GM12878 (cell line): ENCODE data around the gene CAMK2A. TPM values are rescaled to one million over a fixed set of nuclear protein-coding genes. Genes with fewer than 3 reads are reported as not detected.

ENCODE experiments used
- ATAC-seq: fragments of 200-7000 bp; cut with Tn5 transposase; 3 replicates; pipeline ENCODE4 v1.9.1; 2020; ENCODE audit warnings: mild to moderate bottlenecking, moderate library complexity
- BruUV-seq: library from RNA; stranded (reverse); fragments of 400-500 nt; replicated peaks from 2 replicates; lab custom pipeline; 2021; lab: Mats Ljungman, UMichigan
- CTCF ChIA-PET: fragments of 300-600 bp; sonication (Branson Sonifier 250); formaldehyde crosslinking; extraction: SDS; loops from one replicate; lab custom pipeline; 2021; ENCODE audit warnings: inconsistent platforms; lab: Yijun Ruan, JAX
- POLR2A ChIA-PET: fragments of 350-600 bp; formaldehyde crosslinking; extraction: SDS; loops from one replicate; lab custom pipeline; 2021; ENCODE audit warnings: inconsistent platforms; lab: Charles Lee
- RAD21 ChIA-PET: fragments of 300-600 bp; sonication (Branson Sonifier 250); formaldehyde crosslinking; loops from one replicate; lab custom pipeline; 2023; ENCODE audit warnings: antibody characterized with exemption; ENCODE audit not compliant: unreplicated experiment; lab: Charles Lee
- SMC1A ChIA-PET: fragments of 300-600 bp; sonication (Branson Sonifier 250); formaldehyde crosslinking; loops from one replicate; lab custom pipeline; 2023; ENCODE audit not compliant: unreplicated experiment, uncharacterized antibody; lab: Charles Lee
- DNase-seq: peaks from one replicate; pipeline ENCODE4 v3.0.0-alpha.2; 2011; ENCODE audit warnings: low read depth, low spot score
- FAIRE-seq: peaks from 3 replicates; lab custom pipeline; 2011; peaks lifted over from hg19 to GRCh38; lab: Jason Lieb, UNC
- H2AFZ ChIP-seq: 2 replicates; pipeline ENCODE4 v1.6.0; 2011; ENCODE audit warnings: low read depth, low read length, control low read depth; ENCODE audit not compliant: control insufficient read depth
- H3K27ac ChIP-seq: 2 replicates; pipeline ENCODE4 v1.5.1; 2011; ENCODE audit warnings: control low read depth; ENCODE audit not compliant: control insufficient read depth, insufficient read depth
- H3K27me3 ChIP-seq, 2 experiments: replicated peaks in 1 of 2; 2 replicates each; pipeline versions ENCODE4 v1.6.0 to v1.6.1; 2011; ENCODE audit warnings: low read length in 1 of 2; ENCODE audit not compliant: control insufficient read depth in 2 of 2, insufficient read depth in 2 of 2
- H3K36me3 ChIP-seq, 2 experiments: 2 replicates each; pipeline ENCODE4 v1.5.1; 2011; ENCODE audit warnings: low read length in 1 of 2; ENCODE audit not compliant: control insufficient read depth in 2 of 2, insufficient read depth in 2 of 2
- H3K4me1 ChIP-seq: 2 replicates; pipeline ENCODE4 v1.6.1; 2011; ENCODE audit warnings: mild to moderate bottlenecking, low read length, moderate library complexity, mixed read lengths; ENCODE audit not compliant: control insufficient read depth, insufficient read depth
- H3K4me2 ChIP-seq: 2 replicates; pipeline ENCODE4 v1.6.0; 2011; ENCODE audit warnings: control low read depth; ENCODE audit not compliant: control insufficient read depth, insufficient read depth
- H3K4me3 ChIP-seq: fragments of 200-600 bp; sonication (generic); 2 replicates; pipeline ENCODE4 v1.5.1; 2016
- H3K79me2 ChIP-seq: 2 replicates; pipeline ENCODE4 v1.6.0; 2011; ENCODE audit warnings: low read length; ENCODE audit not compliant: control insufficient read depth, insufficient read depth
- H3K9ac ChIP-seq: 2 replicates; pipeline ENCODE4 v1.8.0; 2011; ENCODE audit warnings: low read length, control low read depth, mixed read lengths; ENCODE audit not compliant: control insufficient read depth, insufficient read depth
- H3K9me3 ChIP-seq: replicated peaks from 3 replicates; pipeline ENCODE4 v1.5.1; 2011; ENCODE audit warnings: mild to moderate bottlenecking, low read length; ENCODE audit not compliant: control insufficient read depth, insufficient read depth
- H4K20me1 ChIP-seq: 2 replicates; pipeline ENCODE4 v1.6.0; 2011; ENCODE audit not compliant: control insufficient read depth, insufficient read depth
- NR2C2 ChIP-seq: IDR thresholded peaks from 2 replicates; pipeline ENCODE4 v1.6.1; 2011; ENCODE audit warnings: borderline replicate concordance, low read depth; ENCODE audit not compliant: control insufficient read depth, insufficient read length
- SMAD1 ChIP-seq: fragments of 450-650 bp; IDR thresholded peaks from 2 replicates; pipeline ENCODE4 v1.6.1; 2018; ENCODE audit warnings: mild to moderate bottlenecking, low read depth; ENCODE audit not compliant: partially characterized antibody
- TCF3 ChIP-seq: IDR thresholded peaks from 2 replicates; pipeline ENCODE4 v1.6.1; 2012; ENCODE audit warnings: low read depth, mild to moderate bottlenecking, low read length, borderline replicate concordance; ENCODE audit not compliant: insufficient read depth
- YBX1 ChIP-seq: fragments of 450-650 bp; IDR thresholded peaks from 2 replicates; pipeline ENCODE4 v1.6.1; 2016; ENCODE audit warnings: antibody characterized with exemption
- ZZZ3 ChIP-seq: IDR thresholded peaks from 2 replicates; pipeline ENCODE4 v1.6.1; 2011; ENCODE audit warnings: low read depth; ENCODE audit not compliant: control insufficient read depth, insufficient read length
- WGBS: methylation state at CpG from one replicate; pipeline ENCODE4 v1.1.6; 2016; ENCODE audit warnings: low lambda C conversion rate; ENCODE audit not compliant: insufficient replicate concordance, insufficient coverage; ENCODE audit errors: missing lambda C conversion rate; 5-methylcytosine and 5-hydroxymethylcytosine counted together
- in situ Hi-C: fragments of 300-500 bp; cut with MboI; formaldehyde crosslinking; loops from 9 replicates; pipeline ENCODE4 v1.14.3; 2018; ENCODE audit warnings: mixed read lengths
- intact Hi-C: fragments of 100-400 bp; cut with micrococcal nuclease; formaldehyde crosslinking; loops from one replicate; pipeline ENCODE4 v1.14.2; 2022; ENCODE audit not compliant: unreplicated experiment
- polyA plus RNA-seq, 11 experiments: library from polyadenylated mRNA; depleted of rRNA in 4 of 11; unstranded in 6 of 11; stranded (reverse) in 5 of 11; fragments of >200 nt; fragmentation: Nextera tagmentation in 4 of 11; fragmentation: Illumina TruSeq in 1 of 11; extraction: Ambion mirVana in 4 of 11; extraction: Trizol in 1 of 11; gene quantifications; 1 replicate in 1 of 11; 2 replicates in 10 of 11; pipeline versions ENCODE4 v1.2.1 to v1.2.3, GENCODE V29; 2011 to 2016; ENCODE audit warnings: inconsistent platforms in 2 of 11, missing spikeins in 2 of 11, low read depth in 1 of 11
- total RNA-seq, 4 experiments: library from RNA; depleted of rRNA in 3 of 4; stranded (reverse); fragments of >200 nt in 3 of 4; fragmentation: Illumina TruSeq in 1 of 4; extraction: Trizol in 1 of 4; gene quantifications; 2 replicates each; pipeline versions ENCODE4 v1.2.1 to v1.2.3, GENCODE V29; 2013 to 2021
- TF ChIP-seq, protein P1 (sequence below): fragments of 450-650 bp; IDR thresholded peaks from 2 replicates; pipeline ENCODE4 v1.6.1; 2017; ENCODE audit warnings: mild to moderate bottlenecking, moderate library complexity

Gene CAMK2A
- total and polyA plus RNA-seq, 10 of the 15 experiments (the other 5 are each of a cell fraction or from before 2014, with no cell fraction given), result 0.11 TPM; not detected in 9

DNA sequence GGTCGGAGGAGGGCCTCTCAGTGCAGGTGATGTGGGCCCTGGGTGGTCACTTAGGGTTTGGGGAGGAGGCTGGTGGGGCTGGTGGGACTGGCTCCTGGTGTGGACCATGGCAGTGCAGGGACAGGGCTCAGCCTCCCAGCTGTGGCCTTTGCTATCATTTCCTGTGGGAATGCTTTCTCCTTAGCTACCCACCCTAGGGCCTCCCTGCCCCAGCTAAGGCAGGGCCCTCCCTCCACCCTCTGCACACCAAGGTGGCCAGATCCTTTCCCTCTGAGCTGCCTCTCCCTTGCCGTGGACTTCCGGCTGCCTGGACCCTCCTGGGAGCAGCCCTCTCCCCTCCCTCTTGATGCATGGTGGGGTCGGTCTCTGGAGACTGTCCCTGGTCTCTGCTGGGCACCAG, 35.9 kb upstream of the CAMK2A start:
- no peak overlapping the region for H3K9ac ChIP-seq
- H3K4me2 ChIP-seq, result no peak overlapping the region
- H2AFZ ChIP-seq, result no peak overlapping the region
- no peak for DNase-seq
- RAD21 ChIA-PET, result no interaction called here
- no peaks in the 10 kb centered on the region; a peak in 1 of 4 replicates for H3K27me3 ChIP-seq
- no peaks in the 10 kb centered on the region for H3K4me1 ChIP-seq
- no peak overlapping the region for H3K27ac ChIP-seq
- no peaks in the 10 kb centered on the region for H4K20me1 ChIP-seq
- no peak for ATAC-seq
- intact Hi-C loops (no loop called here), in situ Hi-C loops (no loop called here)
- no peaks in the 10 kb centered on the region for H3K79me2 ChIP-seq
- CTCF ChIA-PET, result interaction anchor here (0.6 to 0.8 kb wide), 2 partner anchors 9 to 631 kb away, joined by 3 read pairs; no protein-coding TSS in a partner anchor
- no peak for FAIRE-seq
- BruUV-seq, result no TSS peak
- no peak overlapping the region for H3K4me3 ChIP-seq
- SMC1A ChIA-PET, result no interaction called here
- POLR2A ChIA-PET, result no interaction called here
- no peaks in the 10 kb centered on the region for H3K9me3 ChIP-seq
- 0% methylated on average over 4 of the region's 4 CpGs for WGBS
- no peaks in the 10 kb centered on the region for H3K36me3 ChIP-seq
- TF ChIP-seq TCF3, result no peak
- no peak for TF ChIP-seq SMAD1
- no peak for TF ChIP-seq YBX1
- no peak for TF ChIP-seq ZZZ3
- TF ChIP-seq, protein P1, sequence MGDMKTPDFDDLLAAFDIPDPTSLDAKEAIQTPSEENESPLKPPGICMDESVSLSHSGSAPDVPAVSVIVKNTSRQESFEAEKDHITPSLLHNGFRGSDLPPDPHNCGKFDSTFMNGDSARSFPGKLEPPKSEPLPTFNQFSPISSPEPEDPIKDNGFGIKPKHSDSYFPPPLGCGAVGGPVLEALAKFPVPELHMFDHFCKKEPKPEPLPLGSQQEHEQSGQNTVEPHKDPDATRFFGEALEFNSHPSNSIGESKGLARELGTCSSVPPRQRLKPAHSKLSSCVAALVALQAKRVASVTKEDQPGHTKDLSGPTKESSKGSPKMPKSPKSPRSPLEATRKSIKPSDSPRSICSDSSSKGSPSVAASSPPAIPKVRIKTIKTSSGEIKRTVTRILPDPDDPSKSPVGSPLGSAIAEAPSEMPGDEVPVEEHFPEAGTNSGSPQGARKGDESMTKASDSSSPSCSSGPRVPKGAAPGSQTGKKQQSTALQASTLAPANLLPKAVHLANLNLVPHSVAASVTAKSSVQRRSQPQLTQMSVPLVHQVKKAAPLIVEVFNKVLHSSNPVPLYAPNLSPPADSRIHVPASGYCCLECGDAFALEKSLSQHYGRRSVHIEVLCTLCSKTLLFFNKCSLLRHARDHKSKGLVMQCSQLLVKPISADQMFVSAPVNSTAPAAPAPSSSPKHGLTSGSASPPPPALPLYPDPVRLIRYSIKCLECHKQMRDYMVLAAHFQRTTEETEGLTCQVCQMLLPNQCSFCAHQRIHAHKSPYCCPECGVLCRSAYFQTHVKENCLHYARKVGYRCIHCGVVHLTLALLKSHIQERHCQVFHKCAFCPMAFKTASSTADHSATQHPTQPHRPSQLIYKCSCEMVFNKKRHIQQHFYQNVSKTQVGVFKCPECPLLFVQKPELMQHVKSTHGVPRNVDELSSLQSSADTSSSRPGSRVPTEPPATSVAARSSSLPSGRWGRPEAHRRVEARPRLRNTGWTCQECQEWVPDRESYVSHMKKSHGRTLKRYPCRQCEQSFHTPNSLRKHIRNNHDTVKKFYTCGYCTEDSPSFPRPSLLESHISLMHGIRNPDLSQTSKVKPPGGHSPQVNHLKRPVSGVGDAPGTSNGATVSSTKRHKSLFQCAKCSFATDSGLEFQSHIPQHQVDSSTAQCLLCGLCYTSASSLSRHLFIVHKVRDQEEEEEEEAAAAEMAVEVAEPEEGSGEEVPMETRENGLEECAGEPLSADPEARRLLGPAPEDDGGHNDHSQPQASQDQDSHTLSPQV, result no peak
- TF ChIP-seq NR2C2, result no peak
- TF ChIP-seq, all 136 proteins: peak for 0
